Neural progenitor cell (in vitro differentiated cells): ENCODE results near the gene TINAGL1.

Experiments
- EZH2 ChIP-seq: fragments of 200-600 bp; sonication (generic); IDR thresholded peaks from 2 replicates; pipeline ENCODE4 v1.6.1; 2017; ENCODE audit warnings: antibody characterized with exemption, mild to moderate bottlenecking, moderate library complexity
- TF ChIP-seq, protein P1 (sequence below): fragments of 200-600 bp; sonication (generic); IDR thresholded peaks from 2 replicates; pipeline ENCODE4 v1.5.1; 2017; ENCODE audit warnings: antibody characterized with exemption, mild to moderate bottlenecking

DNA sequence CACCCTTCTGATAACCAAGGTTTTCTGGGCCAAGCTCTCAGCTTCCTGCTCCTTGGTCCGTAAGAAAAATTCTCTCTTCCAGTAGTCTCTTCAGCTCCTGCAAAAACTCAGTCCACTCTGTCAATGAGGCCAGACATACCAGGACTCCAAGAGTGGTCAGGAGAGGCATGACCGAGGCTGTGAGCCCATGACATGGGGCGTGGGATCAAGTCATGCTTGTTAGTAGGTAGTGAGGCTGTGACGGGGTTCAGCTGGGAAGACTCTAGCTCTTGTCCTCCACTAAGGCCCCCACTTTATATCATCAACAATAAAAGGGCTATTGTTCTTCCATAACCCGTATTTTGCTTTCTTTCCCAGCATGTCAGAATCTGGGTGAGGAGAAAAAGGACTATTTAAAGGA is 31.0 kb downstream of the TINAGL1 start:
- TF ChIP-seq EZH2, result no peak
- TF ChIP-seq, protein P1, sequence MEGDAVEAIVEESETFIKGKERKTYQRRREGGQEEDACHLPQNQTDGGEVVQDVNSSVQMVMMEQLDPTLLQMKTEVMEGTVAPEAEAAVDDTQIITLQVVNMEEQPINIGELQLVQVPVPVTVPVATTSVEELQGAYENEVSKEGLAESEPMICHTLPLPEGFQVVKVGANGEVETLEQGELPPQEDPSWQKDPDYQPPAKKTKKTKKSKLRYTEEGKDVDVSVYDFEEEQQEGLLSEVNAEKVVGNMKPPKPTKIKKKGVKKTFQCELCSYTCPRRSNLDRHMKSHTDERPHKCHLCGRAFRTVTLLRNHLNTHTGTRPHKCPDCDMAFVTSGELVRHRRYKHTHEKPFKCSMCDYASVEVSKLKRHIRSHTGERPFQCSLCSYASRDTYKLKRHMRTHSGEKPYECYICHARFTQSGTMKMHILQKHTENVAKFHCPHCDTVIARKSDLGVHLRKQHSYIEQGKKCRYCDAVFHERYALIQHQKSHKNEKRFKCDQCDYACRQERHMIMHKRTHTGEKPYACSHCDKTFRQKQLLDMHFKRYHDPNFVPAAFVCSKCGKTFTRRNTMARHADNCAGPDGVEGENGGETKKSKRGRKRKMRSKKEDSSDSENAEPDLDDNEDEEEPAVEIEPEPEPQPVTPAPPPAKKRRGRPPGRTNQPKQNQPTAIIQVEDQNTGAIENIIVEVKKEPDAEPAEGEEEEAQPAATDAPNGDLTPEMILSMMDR, result no peak
